GM15510 (cell line): ENCODE data around the gene MAGEB2.

Experiments used
- POLR2A ChIP-seq: IDR thresholded peaks from 3 replicates; pipeline ENCODE4 v1.6.1; 2011; ENCODE audit warnings: borderline replicate concordance; ENCODE audit not compliant: insufficient read length; ENCODE audit errors: extremely low read depth

MAGEB2 gene

GRCh38 chrX:30215357-30215843 is at the start of gene MAGEB2:
Gene MAGEB2 (plus strand): TSS chrX:30215563. CDS start chrX:30218581, 3,018 bp downstream.
- TF ChIP-seq POLR2A = no peak

- no peak for TF ChIP-seq POLR2A
Observed at GRCh38 chrX:30170900-30171299, 44.5 kb upstream of the MAGEB2 start.

- TF ChIP-seq POLR2A = no peak
Observed at GRCh38 chrX:30181353-30181752, 34.0 kb upstream of the MAGEB2 start.

- no peak for TF ChIP-seq POLR2A
Observed at GRCh38 chrX:30183554-30183953, 31.8 kb upstream of the MAGEB2 start.

- no peak for TF ChIP-seq POLR2A
Observed at GRCh38 chrX:30190426-30190825, 24.9 kb upstream of the MAGEB2 start.

- TF ChIP-seq POLR2A = no peak
Observed at GRCh38 chrX:30196322-30196721, 19.0 kb upstream of the MAGEB2 start.

GRCh38 chrX:30212172-30212571 is 3.2 kb upstream of the MAGEB2 start:
- TF ChIP-seq POLR2A = no peak

- no peak for TF ChIP-seq POLR2A
Observed at GRCh38 chrX:30217465-30217864, 2.1 kb downstream of the MAGEB2 start.

- no peak for TF ChIP-seq POLR2A
Observed at GRCh38 chrX:30219372-30219771, 4.0 kb downstream of the MAGEB2 start.

GRCh38 chrX:30220661-30221060 is 5.3 kb downstream of the MAGEB2 start:
- TF ChIP-seq POLR2A = no peak

GRCh38 chrX:30224536-30224935 is 9.2 kb downstream of the MAGEB2 start:
- no peak for TF ChIP-seq POLR2A

GRCh38 chrX:30228526-30228925 is 13.2 kb downstream of the MAGEB2 start:
- no peak for TF ChIP-seq POLR2A

GRCh38 chrX:30230395-30230794 is 15.0 kb downstream of the MAGEB2 start, which contains the start of gene MAGEB3:
Gene MAGEB3 (plus strand): TSS chrX:30230657. CDS start chrX:30235925, 5,268 bp downstream.
- TF ChIP-seq POLR2A = no peak

GRCh38 chrX:30241724-30242415 is 26.5 kb downstream of the MAGEB2 start, which contains the start of gene MAGEB4:
Gene MAGEB4 (plus strand): TSS chrX:30242000. CDS start chrX:30242136, 136 bp downstream.
- no peak for TF ChIP-seq POLR2A

GRCh38 chrX:30246769-30247489 is 31.6 kb downstream of the MAGEB2 start, which contains the start of gene MAGEB1:
Gene MAGEB1 (plus strand): TSS chrX:30247146. CDS start chrX:30250494, 3,348 bp downstream.
- no peak for TF ChIP-seq POLR2A
